SU-DHL-6 (cell line): ENCODE results near the gene UTP4.
"Not testable (repeated sequence)": the region's sequence is repeated elsewhere in the genome, so short reads cannot be mapped to it uniquely, and the experiment has no call there.

Experiments
- H2AFZ ChIP-seq: fragments of 200-600 bp; sonication (generic); 2 replicates; pipeline ENCODE4 v1.6.1; 2014; ENCODE audit warnings: low read depth, mild to moderate bottlenecking, moderate library complexity, mixed read lengths, antibody characterized with exemption, low read length; ENCODE audit not compliant: severe bottlenecking
- H3F3A ChIP-seq: fragments of 200-600 bp; shearing (Covaris generic); 2 replicates; pipeline ENCODE4 v1.6.0; 2016; ENCODE audit warnings: antibody characterized with exemption, mild to moderate bottlenecking; ENCODE audit not compliant: insufficient read depth
- H3K27ac ChIP-seq: fragments of 200-600 bp; sonication (generic); 2 replicates; pipeline ENCODE4 v1.5.1; 2016; ENCODE audit warnings: low read depth, mild to moderate bottlenecking, low read length, moderate library complexity, mixed read lengths
- H3K27me3 ChIP-seq: fragments of 200-600 bp; sonication (generic), shearing (Covaris generic); 2 replicates; pipeline ENCODE4 v1.6.0; 2014; ENCODE audit warnings: mild to moderate bottlenecking, low read length
- H3K36me3 ChIP-seq: fragments of 200-600 bp; sonication (generic); 2 replicates; pipeline ENCODE4 v1.6.1; 2014; ENCODE audit warnings: mild to moderate bottlenecking, low read length, mixed read lengths
- H3K4me2 ChIP-seq: fragments of 300-600, 200-600 bp; shearing (Covaris generic), sonication (generic); 2 replicates; pipeline ENCODE4 v1.6.0; 2014; ENCODE audit warnings: low read length, low read depth, mild to moderate bottlenecking; ENCODE audit not compliant: poor library complexity, severe bottlenecking
- H3K4me3 ChIP-seq: fragments of 200-600 bp; sonication (generic); 2 replicates; pipeline ENCODE4 v1.5.1; 2014; ENCODE audit warnings: antibody characterized with exemption, low read length, mild to moderate bottlenecking, mixed read lengths; ENCODE audit not compliant: insufficient read depth, poor library complexity, severe bottlenecking
- H3K79me2 ChIP-seq: fragments of 200-600 bp; sonication (generic); 2 replicates; pipeline ENCODE4 v1.6.1; 2014; ENCODE audit warnings: mild to moderate bottlenecking, low read length, moderate library complexity; ENCODE audit not compliant: insufficient read depth
- H3K9ac ChIP-seq: fragments of 200-600 bp; sonication (generic); 2 replicates; pipeline ENCODE4 v1.7.0; 2014; ENCODE audit warnings: mild to moderate bottlenecking, low read length
- H3K9me2 ChIP-seq: fragments of 200-600 bp; sonication (generic); replicated peaks from 2 replicates; pipeline ENCODE4 v1.6.1; 2014; ENCODE audit warnings: low read length; ENCODE audit not compliant: insufficient read depth
- H3K9me3 ChIP-seq: fragments of 200-600 bp; sonication (generic); 2 replicates; pipeline ENCODE4 v1.6.1; 2014; ENCODE audit warnings: low read length, mixed read lengths; ENCODE audit not compliant: insufficient read depth
- H4K20me1 ChIP-seq: fragments of 200-600 bp; sonication (generic); 2 replicates; pipeline ENCODE4 v1.6.1; 2014; ENCODE audit warnings: low read depth, mild to moderate bottlenecking, antibody characterized with exemption, low read length, moderate library complexity, mixed read lengths
- EZH2phosphoT487 ChIP-seq: fragments of 200-600 bp; sonication (generic), shearing (Covaris generic); conservative IDR thresholded peaks from 2 replicates; pipeline ENCODE4 v1.6.1; 2018; ENCODE audit warnings: mild to moderate bottlenecking, antibody characterized with exemption, low read length, moderate library complexity, mixed read lengths
- TF ChIP-seq, protein P1 (sequence below): fragments of 200-600 bp; sonication (generic); IDR thresholded peaks from one replicate; pipeline ENCODE4 v1.5.1; 2017; ENCODE audit warnings: antibody characterized with exemption, mild to moderate bottlenecking, low read length, moderate library complexity; ENCODE audit not compliant: insufficient read depth, poor library complexity, severe bottlenecking

UTP4 gene

GRCh38 chr16:69119536-69119935 is 12.9 kb upstream of the UTP4 start:
- Histone ChIP-seq H3K27me3 (no peaks in the 10 kb centered on the region), H3K27ac (no peak overlapping the region), H3K36me3 (no peaks in the 10 kb centered on the region), H3K79me2 (peaks cover 15% of the 10 kb centered on the region), H3K9ac (no peak overlapping the region), H4K20me1 (no peaks in the 10 kb centered on the region; the same call in 1 of the 2 replicates), H3K9me2 (no peaks in the 10 kb centered on the region), H3K9me3 (no peaks in the 10 kb centered on the region), H3F3A (peaks cover 5% of the 10 kb centered on the region; the same call in 1 of the 2 replicates), H2AFZ (no peak overlapping the region), H3K4me2 (no peak overlapping the region), H3K4me3 (no peak overlapping the region)
- no peak for TF ChIP-seq EZH2phosphoT487
- TF ChIP-seq, protein P1, sequence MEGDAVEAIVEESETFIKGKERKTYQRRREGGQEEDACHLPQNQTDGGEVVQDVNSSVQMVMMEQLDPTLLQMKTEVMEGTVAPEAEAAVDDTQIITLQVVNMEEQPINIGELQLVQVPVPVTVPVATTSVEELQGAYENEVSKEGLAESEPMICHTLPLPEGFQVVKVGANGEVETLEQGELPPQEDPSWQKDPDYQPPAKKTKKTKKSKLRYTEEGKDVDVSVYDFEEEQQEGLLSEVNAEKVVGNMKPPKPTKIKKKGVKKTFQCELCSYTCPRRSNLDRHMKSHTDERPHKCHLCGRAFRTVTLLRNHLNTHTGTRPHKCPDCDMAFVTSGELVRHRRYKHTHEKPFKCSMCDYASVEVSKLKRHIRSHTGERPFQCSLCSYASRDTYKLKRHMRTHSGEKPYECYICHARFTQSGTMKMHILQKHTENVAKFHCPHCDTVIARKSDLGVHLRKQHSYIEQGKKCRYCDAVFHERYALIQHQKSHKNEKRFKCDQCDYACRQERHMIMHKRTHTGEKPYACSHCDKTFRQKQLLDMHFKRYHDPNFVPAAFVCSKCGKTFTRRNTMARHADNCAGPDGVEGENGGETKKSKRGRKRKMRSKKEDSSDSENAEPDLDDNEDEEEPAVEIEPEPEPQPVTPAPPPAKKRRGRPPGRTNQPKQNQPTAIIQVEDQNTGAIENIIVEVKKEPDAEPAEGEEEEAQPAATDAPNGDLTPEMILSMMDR: no peak

- no peaks in the 10 kb centered on the region for H3K27me3 ChIP-seq
- H4K20me1 ChIP-seq: peaks cover 2% of the 10 kb centered on the region; the same call in 1 of the 2 replicates
- H3K4me3 ChIP-seq: no peak overlapping the region
- no peak overlapping the region for H3K4me2 ChIP-seq
- H3F3A ChIP-seq: peaks cover 9% of the 10 kb centered on the region; the same call in 1 of the 2 replicates
- TF ChIP-seq, protein P1: no peak
- no peak for TF ChIP-seq EZH2phosphoT487
- H3K36me3 ChIP-seq: no peaks in the 10 kb centered on the region
- H3K9me2 ChIP-seq: no peaks in the 10 kb centered on the region
- no peak overlapping the region for H3K9ac ChIP-seq
- H2AFZ ChIP-seq: no peak overlapping the region
- no peak overlapping the region for H3K27ac ChIP-seq
- H3K9me3 ChIP-seq: no peaks in the 10 kb centered on the region
- peaks cover 15% of the 10 kb centered on the region for H3K79me2 ChIP-seq
Measured at GRCh38 chr16:69120096-69120664, 12.3 kb upstream of the UTP4 start.

- peaks cover 4% of the 10 kb centered on the region; the same call in 1 of the 2 replicates for H4K20me1 ChIP-seq
- peaks cover 43% of the 10 kb centered on the region for H3K79me2 ChIP-seq
- H3K36me3 ChIP-seq: no peaks in the 10 kb centered on the region
Measured at GRCh38 chr16:69123910-69124309, 8.5 kb upstream of the UTP4 start.

DNA sequence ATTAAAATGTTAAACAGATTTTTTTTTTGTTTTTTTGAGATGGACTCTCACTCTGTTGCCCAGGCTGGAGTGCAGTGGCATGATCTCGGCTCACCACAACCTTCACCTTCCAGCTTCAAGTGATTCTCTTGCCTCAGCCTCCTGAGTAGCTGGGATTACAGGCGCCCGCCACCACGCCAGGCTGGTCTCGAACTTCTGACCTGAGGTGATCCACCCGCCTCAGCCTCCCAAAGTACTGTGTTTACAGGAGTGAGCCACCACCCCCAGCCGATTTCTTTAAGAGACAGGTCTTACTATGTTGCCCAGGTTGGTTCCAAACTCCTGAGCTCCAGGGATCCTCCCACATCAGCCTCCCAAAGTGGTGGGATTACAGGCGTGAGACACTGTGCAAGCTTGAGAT is 8.0 kb upstream of the UTP4 start:
- not testable (repeated sequence) for H3K27ac ChIP-seq, H3K4me3 ChIP-seq, H3K9me2 ChIP-seq, H3K27me3 ChIP-seq, H3K9ac ChIP-seq, H3K36me3 ChIP-seq, H2AFZ ChIP-seq, H3K9me3 ChIP-seq, H3K4me2 ChIP-seq, H4K20me1 ChIP-seq
- peaks cover 21% of the 10 kb centered on the region for H3F3A ChIP-seq
- peaks cover 47% of the 10 kb centered on the region for H3K79me2 ChIP-seq

More at GRCh38 chr16:69123910-69124309, 8.5 kb upstream of the UTP4 start:
- no peak overlapping the region for H3K4me2 ChIP-seq
- no peak overlapping the region for H3K9ac ChIP-seq
- H3F3A ChIP-seq: peaks cover 20% of the 10 kb centered on the region; the same call in 1 of the 2 replicates
- no peaks in the 10 kb centered on the region for H3K27me3 ChIP-seq
- H3K9me3 ChIP-seq: no peaks in the 10 kb centered on the region
- TF ChIP-seq EZH2phosphoT487: no peak
- TF ChIP-seq, protein P1: peak; percentile 52
- no peak overlapping the region for H3K4me3 ChIP-seq
- no peaks in the 10 kb centered on the region for H3K9me2 ChIP-seq
- no peak overlapping the region for H2AFZ ChIP-seq
- no peak overlapping the region for H3K27ac ChIP-seq

GRCh38 chr16:69124961-69125360 is 7.5 kb upstream of the UTP4 start:
- Histone ChIP-seq H3F3A (peaks cover 26% of the 10 kb centered on the region), H3K79me2 (peaks cover 52% of the 10 kb centered on the region)
- not testable (repeated sequence) for H3K4me3 ChIP-seq, H3K9me3 ChIP-seq, H3K4me2 ChIP-seq, H4K20me1 ChIP-seq, H3K27ac ChIP-seq, H3K9ac ChIP-seq, H3K36me3 ChIP-seq, H3K9me2 ChIP-seq, H3K27me3 ChIP-seq, H2AFZ ChIP-seq
